ENCODE data around the gene BTBD1. TPM values are rescaled to one million over a fixed set of nuclear protein-coding genes. Genes with fewer than 3 reads are reported as not detected.
"Not testable (repeated sequence)": the region's sequence is repeated elsewhere in the genome, so short reads cannot be mapped to it uniquely, and the experiment has no call there.

BTBD1 gene
- total RNA-seq, 2 experiments from 2014 or later, result 52.9 to 53.3 TPM

GRCh38 chr15:83010709-83011270 is 56.3 kb downstream of the BTBD1 start:
- Mint-ChIP-seq H3K4me1 (ENCODE audit: low read depth) (peaks cover 44% of the 10 kb centered on the region), H3K27ac (peak overlapping the region; percentile 89), H3K27me3 (no peaks in the 10 kb centered on the region), H3K4me3 (peak overlapping the region; percentile 90), H3K9me3 (no peaks in the 10 kb centered on the region), H3K36me3 (peaks cover 16% of the 10 kb centered on the region)
- POLR2A ChIA-PET, result interaction anchor here (1.2 to 1.9 kb wide), 6 partner anchors 11 to 470 kb away, joined by 3 to 6 read pairs (median 5); partner anchors contain the start of genes BTBD1 and RPS17
- CTCF ChIA-PET, result interaction anchor here (0.8 to 5.7 kb wide), 17 partner anchors 10 to 480 kb away, joined by 3 to 39 read pairs (median 5); partner anchors contain the start of genes AP3B2, BTBD1, RAMAC and RPS17
- intact Hi-C loops (cut with micrococcal nuclease), result loop anchor here (1.0 to 5.0 kb wide), 8 partner anchors 24 to 470 kb away; partner anchors contain the start of genes BTBD1, RAMAC and RPS17
- DNase-seq, result peak; percentile 90

- not testable (repeated sequence) for DNase-seq; H3K27me3 Mint-ChIP-seq; H3K4me1 Mint-ChIP-seq (ENCODE audit: low read depth); H3K27ac Mint-ChIP-seq; H3K4me3 Mint-ChIP-seq; H3K9me3 Mint-ChIP-seq; H3K36me3 Mint-ChIP-seq
- intact Hi-C loops (cut with micrococcal nuclease), result loop anchor here (1.0 to 2.0 kb wide), 4 partner anchors 151 to 470 kb away; partner anchors contain the start of gene RPS17
- ChIA-PET CTCF (interaction anchor here (0.6 to 4.0 kb wide), 11 partner anchors 10 to 470 kb away, joined by 3 to 42 read pairs (median 3); partner anchors contain the start of genes C15orf40 and RPS17), POLR2A (interaction anchor here (1.0 to 1.6 kb wide), 2 partner anchors 9 to 10 kb away, joined by 3 to 5 read pairs; partner anchors contain the start of gene C15orf40)
Observed at GRCh38 chr15:83000672-83001031, 66.4 kb downstream of the BTBD1 start.

- POLR2A ChIA-PET, result interaction anchor here (1.0 to 1.6 kb wide), 2 partner anchors 10 to 11 kb away, joined by 3 to 5 read pairs; partner anchors contain the start of gene C15orf40
- no peak overlapping the region for H3K27ac Mint-ChIP-seq
Observed at GRCh38 chr15:82999905-83000671, 67.0 kb downstream of the BTBD1 start.

GRCh38 chr15:82999426-82999825 is 67.6 kb downstream of the BTBD1 start:
- no peaks in the 10 kb centered on the region for H3K36me3 Mint-ChIP-seq
- ChIA-PET POLR2A (interaction anchor here (1.0 kb wide), 1 partner anchor 12 kb away, joined by 5 read pairs; the partner anchor contains the start of gene C15orf40), CTCF (interaction anchor here (0.7 to 4.0 kb wide), 14 partner anchors 11 to 469 kb away, joined by 3 to 42 read pairs (median 4); partner anchors contain the start of genes C15orf40, RAMAC and RPS17)
- peaks cover 7% of the 10 kb centered on the region for H3K4me1 Mint-ChIP-seq (ENCODE audit: low read depth)
- no peaks in the 10 kb centered on the region for H3K9me3 Mint-ChIP-seq
- H3K27ac Mint-ChIP-seq, result no peak overlapping the region
- no peaks in the 10 kb centered on the region for H3K27me3 Mint-ChIP-seq
- intact Hi-C loops (cut with micrococcal nuclease), result no loop called here
- DNase-seq, result no peak
- no peak overlapping the region for H3K4me3 Mint-ChIP-seq

More at GRCh38 chr15:82999905-83000671, 67.0 kb downstream of the BTBD1 start:
- intact Hi-C loops (cut with micrococcal nuclease), result loop anchor here (1.0 to 2.0 kb wide), 4 partner anchors 151 to 470 kb away; partner anchors contain the start of gene RPS17
- Mint-ChIP-seq H3K27me3 (no peaks in the 10 kb centered on the region), H3K9me3 (no peaks in the 10 kb centered on the region), H3K36me3 (no peaks in the 10 kb centered on the region), H3K4me3 (peak overlapping the region; percentile 36), H3K4me1 (ENCODE audit: low read depth) (peaks cover 7% of the 10 kb centered on the region)
- CTCF ChIA-PET, result interaction anchor here (0.6 to 4.0 kb wide), 19 partner anchors 11 to 469 kb away, joined by 3 to 42 read pairs (median 3); partner anchors contain the start of genes C15orf40, RAMAC and RPS17
- peak; percentile 19 for DNase-seq

DNA sequence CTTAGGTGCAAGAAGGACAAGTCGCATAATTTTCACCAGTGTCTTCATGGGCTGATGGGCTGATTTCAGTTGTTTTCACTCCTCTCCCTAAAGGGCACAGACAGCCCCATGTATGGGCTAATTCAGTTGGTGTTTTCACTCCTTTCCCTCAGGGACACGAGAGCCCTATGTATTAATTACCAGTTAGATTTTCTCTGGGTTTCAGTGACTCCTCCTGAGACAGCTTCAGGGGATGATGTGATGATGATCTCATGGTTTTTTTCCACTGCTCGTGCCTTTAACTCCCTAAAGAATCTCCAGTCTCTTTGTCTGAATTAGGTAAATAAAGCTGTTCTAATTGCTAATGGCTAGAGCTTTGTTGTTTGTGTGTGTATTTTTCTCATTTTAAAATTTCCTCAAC is 71.1 kb downstream of the BTBD1 start:
- Mint-ChIP-seq H3K4me3 (no peak overlapping the region), H3K27me3 (no peaks in the 10 kb centered on the region), H3K27ac (no peak overlapping the region), H3K9me3 (no peaks in the 10 kb centered on the region), H3K4me1 (ENCODE audit: low read depth) (peaks cover 7% of the 10 kb centered on the region), H3K36me3 (peaks cover 4% of the 10 kb centered on the region)
- intact Hi-C loops (cut with micrococcal nuclease), result no loop called here
- ChIA-PET CTCF (interaction anchor here (1.3 to 1.4 kb wide), 2 partner anchors 15 to 465 kb away, joined by 3 to 5 read pairs; partner anchors contain the start of gene C15orf40), POLR2A (no interaction called here)
- DNase-seq, result no peak

- Mint-ChIP-seq H3K4me3 (no peak overlapping the region), H3K9me3 (no peaks in the 10 kb centered on the region), H3K27me3 (no peaks in the 10 kb centered on the region), H3K27ac (no peak overlapping the region), H3K36me3 (peaks cover 7% of the 10 kb centered on the region), H3K4me1 (ENCODE audit: low read depth) (peaks cover 3% of the 10 kb centered on the region)
- no peak for DNase-seq
- ChIA-PET POLR2A (interaction anchor here (0.6 kb wide), 1 partner anchor 10 kb away, joined by 3 read pairs; no protein-coding TSS in a partner anchor), CTCF (no interaction called here)
- intact Hi-C loops (cut with micrococcal nuclease), result no loop called here
Observed at GRCh38 chr15:82995076-82995475, 72.0 kb downstream of the BTBD1 start.

DNA sequence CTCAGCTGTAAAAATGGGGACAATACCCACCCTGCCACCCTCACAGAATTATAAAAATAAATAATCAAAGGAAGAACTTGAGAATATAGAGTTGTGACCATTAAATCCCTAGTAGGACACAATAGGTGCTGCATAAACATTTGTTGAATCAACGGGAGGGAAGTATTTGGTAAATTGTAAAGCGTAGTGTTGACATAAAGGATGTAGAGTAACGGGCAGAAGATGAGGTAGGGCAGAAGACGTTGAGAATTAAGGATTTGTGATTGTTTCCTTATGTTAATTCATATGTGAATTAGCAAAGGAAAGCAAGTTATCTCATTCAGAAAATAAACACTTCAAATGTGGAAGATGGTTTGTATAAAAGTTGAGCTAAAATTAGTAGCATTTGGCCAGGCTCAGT is 73.9 kb downstream of the BTBD1 start:
- no peak for DNase-seq
- intact Hi-C loops (cut with micrococcal nuclease), result no loop called here
- POLR2A ChIA-PET, result no interaction called here

GRCh38 chr15:82992436-82992998 is 74.5 kb downstream of the BTBD1 start:
- H3K4me3 Mint-ChIP-seq, result no peak overlapping the region
- H3K4me1 Mint-ChIP-seq (ENCODE audit: low read depth), result peaks cover 2% of the 10 kb centered on the region
- no peak for DNase-seq
- intact Hi-C loops (cut with micrococcal nuclease), result no loop called here
- no peak overlapping the region for H3K27ac Mint-ChIP-seq
- CTCF ChIA-PET, result no interaction called here
- peaks cover 18% of the 10 kb centered on the region for H3K36me3 Mint-ChIP-seq
- no peaks in the 10 kb centered on the region for H3K9me3 Mint-ChIP-seq
- POLR2A ChIA-PET, result interaction anchor here (0.7 kb wide), 1 partner anchor 108 kb away, joined by 7 read pairs; no protein-coding TSS in a partner anchor
- no peaks in the 10 kb centered on the region for H3K27me3 Mint-ChIP-seq

More for the DNA sequence above, 73.9 kb downstream of the BTBD1 start:
- no peak overlapping the region for H3K4me3 Mint-ChIP-seq
- CTCF ChIA-PET, result interaction anchor here (0.6 to 1.2 kb wide), 2 partner anchors 30 to 144 kb away, joined by 4 read pairs; no protein-coding TSS in a partner anchor
- no peaks in the 10 kb centered on the region for H3K4me1 Mint-ChIP-seq (ENCODE audit: low read depth)
- no peaks in the 10 kb centered on the region for H3K9me3 Mint-ChIP-seq
- no peak overlapping the region for H3K27ac Mint-ChIP-seq
- peaks cover 15% of the 10 kb centered on the region for H3K36me3 Mint-ChIP-seq
- H3K27me3 Mint-ChIP-seq, result no peaks in the 10 kb centered on the region

GRCh38 chr15:82986442-82986780 is 80.6 kb downstream of the BTBD1 start:
- intact Hi-C loops (cut with micrococcal nuclease), result loop anchor here (1.0 to 5.0 kb wide), 5 partner anchors 25 to 446 kb away; partner anchors contain the start of genes C15orf40 and RPS17
- Mint-ChIP-seq H3K36me3 (peaks cover 19% of the 10 kb centered on the region), H3K27ac (peak overlapping the region; percentile 96), H3K4me1 (ENCODE audit: low read depth) (peaks cover 18% of the 10 kb centered on the region), H3K4me3 (peak overlapping the region; percentile 98), H3K9me3 (no peaks in the 10 kb centered on the region), H3K27me3 (no peaks in the 10 kb centered on the region)
- peak; percentile 43 for DNase-seq
- CTCF ChIA-PET, result interaction anchor here (1.0 to 3.3 kb wide), 9 partner anchors 13 to 455 kb away, joined by 3 to 18 read pairs (median 4); partner anchors contain the start of gene C15orf40
- POLR2A ChIA-PET, result interaction anchor here (0.5 to 1.9 kb wide), 10 partner anchors 23 to 654 kb away, joined by 3 to 9 read pairs (median 4); partner anchors contain the start of genes BTBD1, RPS17 and WHAMM

DNA sequence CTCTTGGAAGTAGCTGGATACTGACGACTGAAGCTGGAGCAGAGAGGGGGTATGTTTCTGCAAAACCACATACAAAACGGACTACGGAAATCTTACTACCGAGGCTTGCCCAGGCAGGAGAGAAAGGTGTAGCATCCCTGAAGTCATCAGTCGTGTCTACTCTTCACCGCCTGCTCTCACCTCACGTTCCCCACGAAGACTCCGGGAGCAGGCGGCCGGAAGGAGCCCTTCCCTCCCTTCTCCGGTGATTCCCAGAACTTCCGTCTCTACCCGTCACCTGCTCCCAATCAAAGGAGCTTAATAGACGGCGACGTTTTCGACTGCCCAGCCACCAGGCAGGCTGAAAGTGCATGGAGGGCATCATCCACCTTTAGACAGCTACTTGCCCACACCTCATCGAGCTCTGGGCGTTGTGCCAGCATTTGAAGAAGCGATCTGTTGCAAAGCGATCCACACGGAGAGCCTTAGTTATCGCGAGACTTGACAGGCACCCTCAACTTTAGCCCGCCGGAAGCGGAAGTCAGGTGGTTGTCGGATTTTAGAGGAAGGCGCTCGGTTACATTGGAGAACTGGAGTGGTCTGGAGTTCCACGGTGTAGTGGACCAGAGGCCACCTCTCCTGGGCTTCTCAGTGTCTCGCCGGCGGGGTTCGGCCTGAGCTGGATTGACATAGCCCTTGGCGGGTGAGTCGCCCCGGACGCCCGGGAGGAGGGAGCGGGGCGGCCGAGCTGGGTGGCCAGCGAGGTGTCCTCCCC is 81.2 kb downstream of the BTBD1 start, which contains the start of gene RAMAC:
Gene RAMAC, plus strand, starts transcription at position 523 of the 754 bp plus-strand sequence. CDS start 2,809 bp downstream, outside the sequence.
- Mint-ChIP-seq H3K4me3 (peak within 1 kb of the TSS; percentile 98), H3K36me3 (peaks cover 19% of the 10 kb centered on the region), H3K4me1 (ENCODE audit: low read depth) (peaks cover 18% of the 10 kb centered on the region), H3K27ac (peak within 1 kb of the TSS; percentile 96), H3K9me3 (no peaks in the 10 kb centered on the region), H3K27me3 (no peaks in the 10 kb centered on the region)
- POLR2A ChIA-PET, result interaction anchor here (0.5 to 1.9 kb wide), 12 partner anchors 10 to 655 kb away, joined by 3 to 9 read pairs (median 4); partner anchors contain the start of genes BTBD1, RPS17 and WHAMM
- peak; percentile 95 for DNase-seq
- intact Hi-C loops (cut with micrococcal nuclease), result loop anchor here (1.0 to 5.0 kb wide), 5 partner anchors 25 to 446 kb away; partner anchors contain the start of genes C15orf40 and RPS17
- CTCF ChIA-PET, result interaction anchor here (0.7 to 3.3 kb wide), 11 partner anchors 13 to 455 kb away, joined by 3 to 18 read pairs (median 4); partner anchors contain the start of gene C15orf40
